Hepatocyte (in vitro differentiated cells): ENCODE results near the gene NELL2. TPM values are rescaled to one million over a fixed set of nuclear protein-coding genes. Genes with fewer than 3 reads are reported as not detected.

Experiments
- DNase-seq: peaks from one replicate; pipeline ENCODE4 v3.0.0-alpha.2; 2016; ENCODE audit warnings: low spot score
- H2AFZ ChIP-seq: fragments of 200-600 bp; sonication (generic); 2 replicates; pipeline ENCODE4 v1.6.0; 2016; ENCODE audit warnings: antibody characterized with exemption, mild to moderate bottlenecking
- H3K27ac ChIP-seq: fragments of 200-600 bp; sonication (generic); 2 replicates; pipeline ENCODE4 v1.5.1; 2016; ENCODE audit warnings: mild to moderate bottlenecking
- H3K27me3 ChIP-seq: fragments of 200-600 bp; sonication (generic); 2 replicates; pipeline ENCODE4 v1.6.1; 2016
- H3K36me3 ChIP-seq: fragments of 200-600 bp; sonication (generic); replicated peaks from 2 replicates; pipeline ENCODE4 v1.5.1; 2016; ENCODE audit warnings: low read depth; ENCODE audit not compliant: insufficient read depth
- H3K4me1 ChIP-seq: fragments of 200-600 bp; sonication (generic); 2 replicates; pipeline ENCODE4 v1.5.1; 2016; ENCODE audit warnings: mild to moderate bottlenecking, moderate library complexity; ENCODE audit not compliant: insufficient read depth
- H3K4me2 ChIP-seq: fragments of 200-600 bp; sonication (generic); 2 replicates; pipeline ENCODE4 v1.6.0; 2016
- H3K4me3 ChIP-seq: fragments of 200-600 bp; sonication (generic); 2 replicates; pipeline ENCODE4 v1.5.1; 2016; ENCODE audit warnings: mild to moderate bottlenecking
- H3K79me2 ChIP-seq: fragments of 200-600 bp; sonication (generic); 2 replicates; pipeline ENCODE4 v1.6.0; 2017; ENCODE audit warnings: mild to moderate bottlenecking
- H3K9me2 ChIP-seq: fragments of 200-600 bp; sonication (generic); replicated peaks from 2 replicates; pipeline ENCODE4 v1.6.0; 2017; ENCODE audit warnings: mild to moderate bottlenecking; ENCODE audit not compliant: insufficient read depth
- H3K9me3 ChIP-seq: fragments of 200-600 bp; sonication (generic); 2 replicates; pipeline ENCODE4 v1.5.1; 2016; ENCODE audit warnings: low read depth, mild to moderate bottlenecking
- H4K20me1 ChIP-seq: fragments of 200-600 bp; sonication (generic); 2 replicates; pipeline ENCODE4 v1.6.0; 2016; ENCODE audit warnings: mild to moderate bottlenecking; ENCODE audit not compliant: insufficient read depth, poor library complexity, severe bottlenecking
- CTCF ChIP-seq: fragments of 200-600 bp; sonication (generic); IDR thresholded peaks from 2 replicates; pipeline ENCODE4 v1.5.1; 2016; ENCODE audit warnings: antibody characterized with exemption, mild to moderate bottlenecking; ENCODE audit not compliant: poor library complexity
- EZH2 ChIP-seq: fragments of 200-600 bp; sonication (generic); IDR thresholded peaks from 2 replicates; pipeline ENCODE4 v1.6.1; 2016; ENCODE audit warnings: antibody characterized with exemption, mild to moderate bottlenecking, borderline replicate concordance
- EZH2phosphoT487 ChIP-seq: fragments of 200-600 bp; sonication (generic); IDR thresholded peaks from one replicate; pipeline ENCODE4 v1.6.1; 2018; ENCODE audit warnings: antibody characterized with exemption, mild to moderate bottlenecking, low read depth, moderate library complexity; ENCODE audit not compliant: unreplicated experiment, severe bottlenecking
- WGBS: methylation state at CpG from one replicate; pipeline ENCODE4 v1.1.6; 2016; ENCODE audit warnings: low lambda C conversion rate; ENCODE audit errors: missing lambda C conversion rate; 5-methylcytosine and 5-hydroxymethylcytosine counted together
- polyA plus RNA-seq: library from polyadenylated mRNA; unstranded; fragments of >200 nt; fragmentation: Nextera tagmentation; extraction: Ambion mirVana; gene quantifications from 2 replicates; pipeline ENCODE4 v1.2.1, GENCODE V29; 2016
- total RNA-seq: library from RNA; depleted of rRNA; stranded (reverse); fragments of >200 nt; gene quantifications from 2 replicates; pipeline ENCODE4 v1.2.3, GENCODE V29; 2014

Gene NELL2
- total and polyA plus RNA-seq, 2 experiments from 2014 or later, result 7.4 to 31.3 TPM

DNA sequence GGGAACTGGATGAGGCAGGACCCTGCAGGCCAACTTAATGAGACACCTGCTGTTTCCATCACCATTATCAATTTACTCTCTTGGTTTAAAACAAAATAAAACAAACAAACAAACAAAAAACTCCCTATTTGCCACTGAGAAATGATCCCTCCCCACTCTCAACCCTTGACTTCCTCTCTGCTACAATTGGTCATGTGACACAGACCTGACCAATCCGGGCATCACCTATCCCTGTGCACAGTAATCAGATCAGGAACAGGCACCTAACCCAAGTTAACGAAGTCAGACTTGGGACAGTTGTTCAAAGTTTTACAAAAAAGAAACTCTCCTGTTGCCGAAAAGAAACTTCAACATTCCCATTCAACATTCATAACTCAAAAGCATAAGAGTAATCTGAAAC is 58.4 kb downstream of the NELL2 start:
- Histone ChIP-seq H3K27me3 (no peaks in the 10 kb centered on the region), H4K20me1 (no peaks in the 10 kb centered on the region), H3K27ac (no peak overlapping the region), H2AFZ (no peak overlapping the region), H3K9me2 (no peaks in the 10 kb centered on the region), H3K4me3 (no peak overlapping the region), H3K79me2 (no peaks in the 10 kb centered on the region), H3K9me3 (no peaks in the 10 kb centered on the region), H3K4me2 (no peak overlapping the region), H3K4me1 (no peaks in the 10 kb centered on the region), H3K36me3 (no peaks in the 10 kb centered on the region)
- no peak for TF ChIP-seq CTCF
- 89% methylated on average over 3 of the region's 3 CpGs for WGBS
- DNase-seq, result no peak

DNA sequence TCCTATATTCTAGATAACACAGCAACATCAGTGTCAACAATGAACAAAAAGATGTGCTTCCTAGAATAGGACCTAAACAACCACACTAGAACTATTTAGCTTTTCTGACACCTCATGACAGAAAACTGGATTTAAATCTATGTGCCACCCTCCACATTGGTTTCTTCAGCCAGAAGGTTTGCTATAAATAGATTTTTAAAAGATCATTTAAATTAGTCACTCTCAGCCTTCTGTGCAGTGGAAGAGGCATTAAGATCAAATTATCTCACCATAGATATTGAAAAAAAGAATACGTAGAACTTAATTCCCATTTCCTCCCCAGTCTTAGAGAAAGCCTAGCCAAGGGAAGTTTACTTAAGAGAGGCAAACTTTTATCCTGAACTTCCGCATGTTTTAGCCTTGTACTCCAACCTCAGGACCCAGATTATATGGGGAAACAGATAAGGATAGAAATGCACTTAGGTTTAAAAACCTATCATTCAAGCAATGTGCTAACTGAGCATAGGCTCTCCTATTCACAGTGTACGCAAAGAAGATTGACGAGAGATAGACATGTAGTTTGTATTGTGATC is 59.6 kb downstream of the NELL2 start:
- no peak for TF ChIP-seq EZH2phosphoT487
- no peak for TF ChIP-seq CTCF
- no peak for TF ChIP-seq EZH2
- DNase-seq, result peak; percentile 29
- no peaks in the 10 kb centered on the region for H3K9me3 ChIP-seq
- H3K9me2 ChIP-seq, result no peaks in the 10 kb centered on the region
- no peak overlapping the region for H2AFZ ChIP-seq
- H3K4me1 ChIP-seq, result no peaks in the 10 kb centered on the region
- H4K20me1 ChIP-seq, result no peaks in the 10 kb centered on the region
- no peaks in the 10 kb centered on the region for H3K79me2 ChIP-seq
- no peaks in the 10 kb centered on the region for H3K27me3 ChIP-seq
- no peaks in the 10 kb centered on the region for H3K36me3 ChIP-seq
- no peak overlapping the region for H3K4me2 ChIP-seq
- 43% methylated on average over 4 of the region's 4 CpGs for WGBS
- H3K4me3 ChIP-seq, result no peak overlapping the region
- no peak overlapping the region for H3K27ac ChIP-seq

- 96% methylated on average over 1 of the region's 1 CpG for WGBS
- peak; percentile 16 for DNase-seq
These were observed 64.1 kb downstream of the NELL2 start for GRCh38 chr12:44812062-44812461.

More at GRCh38 chr12:44812062-44812461, 64.1 kb downstream of the NELL2 start:
- Histone ChIP-seq H3K36me3 (no peaks in the 10 kb centered on the region), H3K9me2 (no peaks in the 10 kb centered on the region), H3K27me3 (no peaks in the 10 kb centered on the region), H4K20me1 (no peaks in the 10 kb centered on the region), H3K9me3 (no peaks in the 10 kb centered on the region), H2AFZ (no peak overlapping the region), H3K79me2 (no peaks in the 10 kb centered on the region), H3K4me3 (no peak overlapping the region), H3K4me1 (no peaks in the 10 kb centered on the region), H3K4me2 (no peak overlapping the region), H3K27ac (no peak overlapping the region)
- TF ChIP-seq EZH2 (no peak), EZH2phosphoT487 (no peak), CTCF (no peak)
